Measurements from ENCODE around the gene DTX4.

Gene DTX4

DNA sequence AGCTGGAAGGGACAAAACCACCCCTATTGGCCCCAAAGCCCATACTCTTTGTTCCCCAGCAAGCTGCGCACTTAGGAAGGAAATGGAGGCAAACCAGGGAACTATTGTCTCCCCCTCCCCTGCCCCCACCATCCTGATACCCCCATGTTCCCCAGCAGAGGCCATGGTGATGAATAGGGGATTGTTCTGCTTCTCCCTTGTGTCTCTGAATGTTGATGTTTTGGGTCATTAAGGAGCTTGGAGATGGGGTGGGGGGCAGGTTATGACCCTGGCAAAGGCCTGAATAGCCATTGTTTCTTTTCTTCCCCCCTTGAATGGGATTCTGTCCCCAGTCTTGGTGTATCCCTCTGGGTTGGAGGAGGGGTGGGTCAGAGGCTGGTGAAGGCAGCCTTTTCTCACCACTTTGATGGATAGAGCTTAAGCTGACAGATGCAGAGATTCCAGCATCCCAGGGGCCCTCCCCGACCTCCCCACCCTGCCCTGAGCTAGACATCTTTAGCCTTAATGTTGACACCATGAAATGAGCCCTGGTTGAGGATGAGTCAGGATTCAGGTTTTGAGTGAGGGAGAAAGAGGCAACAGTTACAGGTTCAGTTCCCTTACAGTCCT, 8.3 kb downstream of the DTX4 start:
- no peak for DNase-seq (ENCODE audit: low read depth, low spot score)
- Histone ChIP-seq H3K9ac (ENCODE audit: insufficient read length, low read depth) (no peak overlapping the region), H3K4me3 (ENCODE audit: insufficient read length, low read depth) (no peak overlapping the region), H3K36me3 (ENCODE audit: insufficient read depth, insufficient read length, low read length) (peaks cover 69% of the 10 kb centered on the region), H3K4me1 (ENCODE audit: insufficient read depth, insufficient read length) (peaks cover 11% of the 10 kb centered on the region), H3K9me3 (ENCODE audit: insufficient read depth, low read length) (peaks cover 21% of the 10 kb centered on the region), H3K27me3 (ENCODE audit: insufficient read depth, insufficient read length) (no peaks in the 10 kb centered on the region)
- TF ChIP-seq SUZ12 (IDR thresholded peaks at IDR 0.05; ENCODE audit: extremely low read depth, insufficient read depth, insufficient read length): no peak
- no peak for TF ChIP-seq YY1 (IDR thresholded peaks at IDR 0.05; ENCODE audit: insufficient read depth, insufficient read length)
- TF ChIP-seq ZNF274 (IDR thresholded peaks at IDR 0.05; ENCODE audit: low read depth, low read length): no peak

- DNase-seq (ENCODE audit: low read depth, low spot score): no peak
- TF ChIP-seq SUZ12 (IDR thresholded peaks at IDR 0.05; ENCODE audit: extremely low read depth, insufficient read depth, insufficient read length) (no peak), ZNF274 (IDR thresholded peaks at IDR 0.05; ENCODE audit: low read depth, low read length) (no peak), YY1 (IDR thresholded peaks at IDR 0.05; ENCODE audit: insufficient read depth, insufficient read length) (no peak)
- Histone ChIP-seq H3K4me1 (ENCODE audit: insufficient read depth, insufficient read length) (peaks cover 6% of the 10 kb centered on the region), H3K36me3 (ENCODE audit: insufficient read depth, insufficient read length, low read length) (peaks cover 75% of the 10 kb centered on the region), H3K9ac (ENCODE audit: insufficient read length, low read depth) (no peak overlapping the region), H3K9me3 (ENCODE audit: insufficient read depth, low read length) (peaks cover 21% of the 10 kb centered on the region), H3K4me3 (ENCODE audit: insufficient read length, low read depth) (no peak overlapping the region), H3K27me3 (ENCODE audit: insufficient read depth, insufficient read length) (no peaks in the 10 kb centered on the region)
Observed at GRCh38 chr11:59180907-59181306, 9.0 kb downstream of the DTX4 start.

DNA sequence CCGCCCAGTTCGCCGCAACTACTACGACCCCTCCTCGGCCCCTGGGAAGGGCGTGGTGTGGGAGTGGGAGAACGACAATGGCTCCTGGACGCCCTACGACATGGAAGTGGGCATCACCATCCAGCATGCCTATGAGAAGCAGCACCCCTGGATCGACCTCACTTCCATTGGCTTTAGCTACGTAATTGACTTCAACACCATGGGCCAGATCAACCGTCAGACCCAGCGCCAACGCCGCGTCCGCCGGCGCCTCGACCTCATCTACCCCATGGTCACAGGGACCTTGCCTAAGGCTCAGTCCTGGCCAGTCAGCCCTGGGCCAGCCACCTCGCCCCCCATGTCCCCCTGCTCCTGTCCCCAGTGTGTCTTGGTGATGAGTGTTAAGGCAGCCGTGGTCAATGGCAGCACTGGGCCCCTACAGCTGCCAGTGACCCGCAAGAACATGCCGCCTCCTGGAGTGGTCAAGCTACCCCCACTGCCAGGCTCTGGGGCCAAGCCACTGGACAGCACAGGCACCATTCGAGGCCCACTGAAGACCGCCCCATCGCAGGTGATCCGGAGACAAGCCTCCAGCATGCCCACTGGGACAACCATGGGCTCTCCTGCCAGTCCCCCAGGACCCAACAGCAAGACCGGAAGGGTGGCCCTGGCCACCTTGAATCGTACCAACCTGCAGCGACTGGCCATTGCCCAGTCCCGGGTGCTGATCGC, 10.0 kb downstream of the DTX4 start:
- H3K27me3 ChIP-seq (ENCODE audit: insufficient read depth, insufficient read length): no peaks in the 10 kb centered on the region
- no peak overlapping the region for H3K9ac ChIP-seq (ENCODE audit: insufficient read length, low read depth)
- DNase-seq (ENCODE audit: low read depth, low spot score): no peak
- no peak overlapping the region for H3K4me3 ChIP-seq (ENCODE audit: insufficient read length, low read depth)
- H3K4me1 ChIP-seq (ENCODE audit: insufficient read depth, insufficient read length): peaks cover 6% of the 10 kb centered on the region
- H3K9me3 ChIP-seq (ENCODE audit: insufficient read depth, low read length): peaks cover 21% of the 10 kb centered on the region
- TF ChIP-seq YY1 (IDR thresholded peaks at IDR 0.05; ENCODE audit: insufficient read depth, insufficient read length) (no peak), ZNF274 (IDR thresholded peaks at IDR 0.05; ENCODE audit: low read depth, low read length) (no peak), SUZ12 (IDR thresholded peaks at IDR 0.05; ENCODE audit: extremely low read depth, insufficient read depth, insufficient read length) (no peak)
- H3K36me3 ChIP-seq (ENCODE audit: insufficient read depth, insufficient read length, low read length): peaks cover 77% of the 10 kb centered on the region

- no peak overlapping the region for H3K9ac ChIP-seq (ENCODE audit: insufficient read length, low read depth)
- peaks cover 77% of the 10 kb centered on the region for H3K36me3 ChIP-seq (ENCODE audit: insufficient read depth, insufficient read length, low read length)
- DNase-seq (ENCODE audit: low read depth, low spot score): no peak
- H3K9me3 ChIP-seq (ENCODE audit: insufficient read depth, low read length): peaks cover 21% of the 10 kb centered on the region
- peaks cover 8% of the 10 kb centered on the region for H3K4me1 ChIP-seq (ENCODE audit: insufficient read depth, insufficient read length)
- TF ChIP-seq ZNF274 (IDR thresholded peaks at IDR 0.05; ENCODE audit: low read depth, low read length) (no peak), YY1 (IDR thresholded peaks at IDR 0.05; ENCODE audit: insufficient read depth, insufficient read length) (no peak), SUZ12 (IDR thresholded peaks at IDR 0.05; ENCODE audit: extremely low read depth, insufficient read depth, insufficient read length) (no peak)
- H3K4me3 ChIP-seq (ENCODE audit: insufficient read length, low read depth): no peak overlapping the region
- no peaks in the 10 kb centered on the region for H3K27me3 ChIP-seq (ENCODE audit: insufficient read depth, insufficient read length)
Observed at GRCh38 chr11:59182457-59183151, 10.7 kb downstream of the DTX4 start.

DNA sequence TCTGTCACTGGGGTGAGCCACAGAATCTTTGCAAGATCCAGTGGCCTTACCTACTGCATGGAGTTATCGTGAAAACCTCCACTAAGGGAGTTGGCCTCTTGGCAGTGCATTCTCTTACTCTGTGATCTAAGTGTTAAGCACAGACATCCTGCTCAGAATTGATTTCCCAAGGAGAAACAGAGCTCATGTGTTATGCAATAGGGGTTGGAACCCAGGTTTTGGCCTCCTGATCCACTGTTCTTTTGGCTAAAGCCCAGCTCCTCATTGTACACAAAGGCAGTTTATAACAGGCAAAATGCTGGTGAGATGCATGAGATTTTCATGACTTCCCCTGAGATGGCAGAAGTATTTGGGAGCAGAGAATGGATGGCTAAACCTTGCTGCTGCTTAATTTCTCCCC, 11.8 kb downstream of the DTX4 start:
- peaks cover 12% of the 10 kb centered on the region for H3K9me3 ChIP-seq (ENCODE audit: insufficient read depth, low read length)
- no peak overlapping the region for H3K9ac ChIP-seq (ENCODE audit: insufficient read length, low read depth)
- DNase-seq (ENCODE audit: low read depth, low spot score): no peak
- peaks cover 80% of the 10 kb centered on the region for H3K36me3 ChIP-seq (ENCODE audit: insufficient read depth, insufficient read length, low read length)
- no peak overlapping the region for H3K4me3 ChIP-seq (ENCODE audit: insufficient read length, low read depth)
- TF ChIP-seq ZNF274 (IDR thresholded peaks at IDR 0.05; ENCODE audit: low read depth, low read length): no peak
- TF ChIP-seq YY1 (IDR thresholded peaks at IDR 0.05; ENCODE audit: insufficient read depth, insufficient read length): no peak
- TF ChIP-seq SUZ12 (IDR thresholded peaks at IDR 0.05; ENCODE audit: extremely low read depth, insufficient read depth, insufficient read length): no peak
- no peaks in the 10 kb centered on the region for H3K27me3 ChIP-seq (ENCODE audit: insufficient read depth, insufficient read length)
- H3K4me1 ChIP-seq (ENCODE audit: insufficient read depth, insufficient read length): peaks cover 8% of the 10 kb centered on the region

- Histone ChIP-seq H3K36me3 (ENCODE audit: insufficient read depth, insufficient read length, low read length) (peaks cover 85% of the 10 kb centered on the region), H3K27me3 (ENCODE audit: insufficient read depth, insufficient read length) (no peaks in the 10 kb centered on the region), H3K4me1 (ENCODE audit: insufficient read depth, insufficient read length) (peaks cover 8% of the 10 kb centered on the region), H3K9ac (ENCODE audit: insufficient read length, low read depth) (no peak overlapping the region), H3K4me3 (ENCODE audit: insufficient read length, low read depth) (no peak overlapping the region), H3K9me3 (ENCODE audit: insufficient read depth, low read length) (0 out of 2 replicates have a peak, but pooled peaks cover 2% of the 10 kb centered on the region)
- DNase-seq (ENCODE audit: low read depth, low spot score): no peak
- TF ChIP-seq SUZ12 (IDR thresholded peaks at IDR 0.05; ENCODE audit: extremely low read depth, insufficient read depth, insufficient read length) (no peak), YY1 (IDR thresholded peaks at IDR 0.05; ENCODE audit: insufficient read depth, insufficient read length) (no peak), ZNF274 (IDR thresholded peaks at IDR 0.05; ENCODE audit: low read depth, low read length) (no peak)
Observed at GRCh38 chr11:59184691-59185339, 12.9 kb downstream of the DTX4 start.

Data from NT2/D1 (cell line).